DND-41 (cell line): Measurements from ENCODE around the gene GNAI2.

Experiments used
- EZH2 ChIP-seq: IDR thresholded peaks from 3 replicates; pipeline ENCODE4 v1.6.1; 2012; ENCODE audit warnings: borderline replicate concordance, low read depth, mild to moderate bottlenecking, moderate library complexity, low read length, inconsistent platforms; ENCODE audit not compliant: severe bottlenecking
- TF ChIP-seq, protein P1 (sequence below): IDR thresholded peaks from 2 replicates; pipeline ENCODE4 v1.5.1; 2012; ENCODE audit warnings: borderline replicate concordance, low read length, moderate library complexity, mild to moderate bottlenecking; ENCODE audit not compliant: poor library complexity, severe bottlenecking; ENCODE audit errors: extremely low read depth

DNA sequence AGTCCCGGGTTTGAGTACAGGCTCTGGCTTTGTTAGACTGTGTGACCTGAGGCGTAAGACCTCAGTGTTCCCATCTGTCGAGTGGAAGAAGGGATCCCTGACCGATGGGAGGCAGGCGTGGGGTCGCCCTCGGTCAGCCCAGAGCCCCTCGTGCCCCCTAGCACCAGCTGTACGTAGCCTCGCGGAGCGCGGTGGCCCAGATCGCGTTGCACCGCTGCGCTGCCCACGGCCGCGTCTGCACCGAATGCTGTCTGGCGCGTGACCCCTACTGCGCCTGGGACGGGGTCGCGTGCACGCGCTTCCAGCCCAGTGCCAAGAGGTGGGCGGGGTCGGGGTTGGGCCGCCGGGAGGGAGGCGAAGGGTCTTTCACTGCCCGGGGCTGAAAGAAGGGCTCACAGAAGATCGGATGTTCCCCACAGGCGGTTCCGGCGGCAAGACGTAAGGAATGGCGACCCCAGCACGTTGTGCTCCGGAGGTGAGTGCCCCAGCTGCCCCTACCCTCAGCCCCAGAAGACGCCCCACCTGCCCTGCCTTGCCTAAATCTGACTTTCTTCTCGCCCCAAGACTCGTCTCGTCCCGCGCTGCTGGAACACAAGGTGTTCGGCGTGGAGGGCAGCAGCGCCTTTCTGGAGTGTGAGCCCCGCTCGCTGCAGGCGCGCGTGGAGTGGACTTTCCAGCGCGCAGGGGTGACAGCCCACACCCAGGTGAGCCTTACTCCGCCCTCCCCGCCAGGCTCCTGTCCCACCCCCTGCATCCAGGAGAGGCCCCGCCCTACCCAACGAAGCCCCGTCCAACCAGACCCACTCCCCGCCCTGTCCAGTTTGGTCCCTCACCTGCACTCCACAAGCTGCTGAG, 39.4 kb downstream of the GNAI2 start:
- TF ChIP-seq, protein P1, sequence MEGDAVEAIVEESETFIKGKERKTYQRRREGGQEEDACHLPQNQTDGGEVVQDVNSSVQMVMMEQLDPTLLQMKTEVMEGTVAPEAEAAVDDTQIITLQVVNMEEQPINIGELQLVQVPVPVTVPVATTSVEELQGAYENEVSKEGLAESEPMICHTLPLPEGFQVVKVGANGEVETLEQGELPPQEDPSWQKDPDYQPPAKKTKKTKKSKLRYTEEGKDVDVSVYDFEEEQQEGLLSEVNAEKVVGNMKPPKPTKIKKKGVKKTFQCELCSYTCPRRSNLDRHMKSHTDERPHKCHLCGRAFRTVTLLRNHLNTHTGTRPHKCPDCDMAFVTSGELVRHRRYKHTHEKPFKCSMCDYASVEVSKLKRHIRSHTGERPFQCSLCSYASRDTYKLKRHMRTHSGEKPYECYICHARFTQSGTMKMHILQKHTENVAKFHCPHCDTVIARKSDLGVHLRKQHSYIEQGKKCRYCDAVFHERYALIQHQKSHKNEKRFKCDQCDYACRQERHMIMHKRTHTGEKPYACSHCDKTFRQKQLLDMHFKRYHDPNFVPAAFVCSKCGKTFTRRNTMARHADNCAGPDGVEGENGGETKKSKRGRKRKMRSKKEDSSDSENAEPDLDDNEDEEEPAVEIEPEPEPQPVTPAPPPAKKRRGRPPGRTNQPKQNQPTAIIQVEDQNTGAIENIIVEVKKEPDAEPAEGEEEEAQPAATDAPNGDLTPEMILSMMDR: no peak
- TF ChIP-seq EZH2: no peak
